Thyroid gland (tissue), 4 donors: ENCODE results near the gene SYNE3. TPM values are rescaled to one million over a fixed set of nuclear protein-coding genes. Genes with fewer than 3 reads are reported as not detected.

ENCODE experiments used
- DNase-seq, 2 donors: peaks; one replicate each; pipeline ENCODE4 v3.0.0-alpha.2; 2019
- H3K27ac ChIP-seq, 3 donors: fragments of 200-600 bp; sonication (generic); 1 replicate in 2 of 3; 2 replicates in 1 of 3; pipeline ENCODE4 v1.5.1; 2016 to 2019; ENCODE audit warnings: mild to moderate bottlenecking in 1 of 3, moderate library complexity in 1 of 3
- H3K27me3 ChIP-seq: fragments of 200-600 bp; sonication (generic); one replicate; pipeline ENCODE4 v1.5.1; 2019
- H3K36me3 ChIP-seq, 2 donors: fragments of 200-600 bp; sonication (generic); one replicate each; pipeline ENCODE4 v1.5.1; 2016 to 2019
- H3K4me1 ChIP-seq, 2 donors: fragments of 200-600 bp; sonication (generic); one replicate each; pipeline ENCODE4 v1.5.1; 2017 to 2019
- H3K4me3 ChIP-seq, 3 donors: fragments of 200-600 bp; sonication (generic); replicated peaks in 1 of 3; 1 replicate in 2 of 3; 2 replicates in 1 of 3; pipeline ENCODE4 v1.5.1; 2016; ENCODE audit warnings: mild to moderate bottlenecking in 1 of 3
- H3K9me3 ChIP-seq: fragments of 200-600 bp; sonication (generic); one replicate; pipeline ENCODE4 v1.5.1; 2017
- CTCF ChIP-seq, 6 experiments: fragments of 200-600 bp in 3 of 6; fragments of 450-650 bp in 3 of 6; sonication (generic) in 3 of 6; IDR thresholded peaks; one replicate each; pipeline ENCODE4 v1.5.1; 2016 to 2019; ENCODE audit warnings: antibody characterized with exemption in 6 of 6, mild to moderate bottlenecking in 2 of 6, inconsistent platforms in 1 of 6, moderate library complexity in 1 of 6
- POLR2A ChIP-seq, 2 donors: fragments of 450-650 bp; IDR thresholded peaks; one replicate each; pipeline ENCODE4 v1.6.1; 2017; ENCODE audit warnings: antibody characterized with exemption in 2 of 2, mild to moderate bottlenecking in 2 of 2, moderate library complexity in 1 of 2
- WGBS, 2 donors: methylation state at CpG; one replicate each; pipeline ENCODE4 v1.1.5; 2017; 5-methylcytosine and 5-hydroxymethylcytosine counted together
- intact Hi-C: fragments of 100-400 bp; cut with DNase I; formaldehyde crosslinking; loops from one replicate; pipeline ENCODE4 v1.15.1; 2023
- total RNA-seq, 4 donors: library from RNA; depleted of rRNA; stranded (reverse); fragments of >200 nt; gene quantifications; one replicate each; pipeline ENCODE4 v1.2.3, GENCODE V29; 2016

SYNE3 gene
- total RNA-seq, 4 donors from 2014 or later: 9.7 to 21.9 (median 17.6) TPM

DNA sequence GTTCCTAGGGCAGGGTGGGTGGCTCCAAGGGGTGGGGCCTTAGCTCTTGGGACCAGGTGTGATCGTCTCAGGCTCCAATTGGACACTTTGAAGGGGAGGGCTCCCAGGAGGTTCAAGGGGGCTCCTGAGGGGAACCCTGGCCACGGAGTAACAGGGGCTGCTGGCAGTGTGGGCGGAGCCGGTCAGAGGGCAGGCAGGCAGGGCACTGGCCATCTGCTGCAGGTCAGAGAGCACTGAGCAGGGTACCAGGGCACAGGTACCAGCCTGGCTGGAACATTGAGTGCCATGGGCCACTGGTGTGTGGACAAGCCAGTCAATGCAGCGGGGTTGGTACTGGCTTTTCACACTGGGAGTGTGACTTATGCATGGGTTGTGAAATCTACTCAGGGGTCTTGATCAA, 32.2 kb downstream of the SYNE3 start:
- Histone ChIP-seq H3K36me3 (no peaks in the 10 kb centered on the region), H3K27me3 (no peaks in the 10 kb centered on the region), H3K27ac (peak overlapping the region in 2 of 3 donors; percentile 67 to 72), H3K9me3 (no peaks in the 10 kb centered on the region), H3K4me3 (no peak overlapping the region), H3K4me1 (peaks cover 12 to 50% of the 10 kb centered on the region in 2 donors)
- intact Hi-C loops: no loop called here
- DNase-seq: no peak
- TF ChIP-seq POLR2A (IDR thresholded peaks at IDR 0.05) (no peak), CTCF (IDR thresholded peaks at IDR 0.05) (no peak)
- 87 to 93% methylated on average over 3 of the region's 5 CpGs for WGBS, 2 donors

GRCh38 chr14:95483309-95484165, 32.9 kb downstream of the SYNE3 start:
- Histone ChIP-seq H3K4me1 (peaks cover 5 to 46% of the 10 kb centered on the region in 2 donors), H3K27ac (peak overlapping the region; percentile 27 to 72 (median 67)), H3K4me3 (no peak overlapping the region), H3K9me3 (no peaks in the 10 kb centered on the region), H3K27me3 (no peaks in the 10 kb centered on the region), H3K36me3 (no peaks in the 10 kb centered on the region)
- intact Hi-C loops: no loop called here
- WGBS, 2 donors: 76 to 77% methylated on average over 14 of the region's 14 CpGs
- no peak for TF ChIP-seq CTCF (IDR thresholded peaks at IDR 0.05)
- TF ChIP-seq POLR2A (IDR thresholded peaks at IDR 0.05): no peak
- peak; percentile 51 to 63 for DNase-seq

DNA sequence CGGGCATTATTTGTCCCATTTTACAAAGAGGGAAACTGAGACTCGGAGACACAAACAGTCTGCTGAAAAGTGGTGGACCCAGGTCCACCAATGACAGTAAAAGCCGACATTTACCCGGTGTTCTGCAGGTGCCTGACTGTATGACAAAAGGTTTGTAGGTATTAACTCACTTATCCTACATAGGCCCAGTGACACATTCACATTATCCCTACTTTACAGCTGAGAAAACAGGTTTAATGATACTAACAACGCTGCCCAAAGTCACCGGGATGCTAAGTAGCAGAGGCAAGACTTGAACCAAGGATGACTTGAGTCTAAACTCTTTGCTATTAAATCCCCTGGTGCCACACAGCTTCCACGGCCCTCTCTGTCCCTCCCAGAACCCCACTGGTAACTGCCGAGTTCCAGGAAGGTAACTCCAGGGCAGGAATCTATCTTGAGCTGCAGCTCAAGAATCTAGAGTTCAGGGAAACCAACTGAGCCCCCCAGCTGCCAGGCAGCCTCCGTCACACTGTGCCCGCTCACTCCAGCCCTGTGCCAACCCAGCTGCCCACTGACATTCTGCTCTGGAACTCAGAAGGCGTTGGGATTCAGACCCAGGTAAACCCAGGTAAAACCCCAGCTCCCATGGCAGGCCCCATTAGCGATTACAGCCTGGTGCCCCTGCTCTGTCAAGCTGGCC, 33.7 kb downstream of the SYNE3 start:
- H3K36me3 ChIP-seq: no peaks in the 10 kb centered on the region
- H3K4me1 ChIP-seq: peaks cover 5 to 49% of the 10 kb centered on the region in 2 donors
- H3K27me3 ChIP-seq: no peaks in the 10 kb centered on the region
- intact Hi-C loops: no loop called here
- H3K9me3 ChIP-seq: no peaks in the 10 kb centered on the region
- TF ChIP-seq CTCF (IDR thresholded peaks at IDR 0.05) (no peak), POLR2A (IDR thresholded peaks at IDR 0.05) (no peak)
- no peak overlapping the region for H3K4me3 ChIP-seq
- DNase-seq: no peak
- WGBS, 2 donors: 86 to 89% methylated on average over 12 of the region's 12 CpGs
- peak overlapping the region; percentile 27 to 72 (median 67) for H3K27ac ChIP-seq

DNA sequence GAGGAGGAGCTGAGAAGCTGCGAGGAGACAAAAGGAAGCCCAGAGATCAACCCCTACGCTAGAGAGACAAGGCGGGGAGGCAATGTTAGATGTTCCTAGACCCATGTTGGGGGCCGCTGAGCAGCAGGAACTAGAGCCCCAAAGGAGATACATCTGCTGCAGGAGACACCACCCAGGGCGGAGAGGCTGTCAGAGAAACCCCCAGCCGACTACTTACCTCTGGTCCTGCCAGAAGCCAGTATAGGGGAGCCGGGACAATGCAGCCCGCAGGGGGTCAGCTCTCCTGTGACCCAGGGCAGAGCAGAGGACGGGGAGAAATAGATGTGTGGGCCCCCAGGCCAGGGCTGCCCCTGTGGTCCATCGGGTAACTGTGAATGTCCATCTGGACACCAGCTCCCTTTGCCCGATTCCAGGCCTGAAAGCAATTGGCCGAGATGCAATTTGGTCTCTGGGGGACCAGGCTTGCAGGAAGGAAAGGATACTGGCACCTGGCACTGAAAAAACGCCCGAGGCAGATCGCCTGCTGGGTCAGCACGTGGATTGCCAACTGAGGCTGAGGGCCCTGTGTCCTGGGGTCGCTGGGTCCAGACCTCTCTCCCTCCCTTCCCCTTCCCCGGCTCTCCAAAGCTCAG, 34.9 kb downstream of the SYNE3 start:
- H3K36me3 ChIP-seq: no peaks in the 10 kb centered on the region
- no peak for DNase-seq
- 81 to 82% methylated on average over 13 to 18 of the region's 18 CpGs for WGBS, 2 donors
- no peaks in the 10 kb centered on the region for H3K27me3 ChIP-seq
- H3K4me3 ChIP-seq: no peak overlapping the region
- intact Hi-C loops: no loop called here
- H3K4me1 ChIP-seq: peaks cover 5 to 49% of the 10 kb centered on the region in 2 donors
- H3K27ac ChIP-seq: peak overlapping the region in 1 of 3 donors; percentile 35
- no peak for TF ChIP-seq CTCF (IDR thresholded peaks at IDR 0.05)
- no peak for TF ChIP-seq POLR2A (IDR thresholded peaks at IDR 0.05)
- no peaks in the 10 kb centered on the region for H3K9me3 ChIP-seq
